ENCODE measurements around the gene TMPO. TPM values are rescaled to one million over a fixed set of nuclear protein-coding genes. Genes with fewer than 3 reads are reported as not detected.
"Not testable (repeated sequence)": the region's sequence is repeated elsewhere in the genome, so short reads cannot be mapped to it uniquely, and the experiment has no call there.

Gene TMPO
- total RNA-seq, 1 experiment from 2014 or later: 163 TPM

DNA sequence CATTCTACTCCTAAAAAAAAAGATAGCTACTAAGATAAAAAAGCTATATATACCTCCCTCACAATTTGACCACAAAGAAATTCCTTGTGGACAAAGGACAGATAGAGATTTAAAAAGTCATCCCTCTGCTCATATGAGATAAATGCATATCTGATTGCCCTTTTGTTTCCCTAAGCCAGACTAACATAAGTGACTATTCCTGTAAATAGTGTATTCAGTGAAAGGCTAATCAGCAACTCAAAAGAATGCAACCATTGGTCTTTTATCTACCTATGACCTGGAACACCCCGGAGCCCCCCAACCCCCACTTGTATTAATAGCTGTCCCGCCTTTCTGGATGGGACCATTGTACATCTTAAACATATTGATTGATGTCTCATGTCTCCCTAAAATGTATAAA is 6.3 kb upstream of the TMPO start:
- no peak for DNase-seq (ENCODE audit: low read depth)

- DNase-seq (ENCODE audit: low read depth): not testable (repeated sequence)
These were observed 3.6 kb upstream of the TMPO start for GRCh38 chr12:98511806-98512205.

DNA sequence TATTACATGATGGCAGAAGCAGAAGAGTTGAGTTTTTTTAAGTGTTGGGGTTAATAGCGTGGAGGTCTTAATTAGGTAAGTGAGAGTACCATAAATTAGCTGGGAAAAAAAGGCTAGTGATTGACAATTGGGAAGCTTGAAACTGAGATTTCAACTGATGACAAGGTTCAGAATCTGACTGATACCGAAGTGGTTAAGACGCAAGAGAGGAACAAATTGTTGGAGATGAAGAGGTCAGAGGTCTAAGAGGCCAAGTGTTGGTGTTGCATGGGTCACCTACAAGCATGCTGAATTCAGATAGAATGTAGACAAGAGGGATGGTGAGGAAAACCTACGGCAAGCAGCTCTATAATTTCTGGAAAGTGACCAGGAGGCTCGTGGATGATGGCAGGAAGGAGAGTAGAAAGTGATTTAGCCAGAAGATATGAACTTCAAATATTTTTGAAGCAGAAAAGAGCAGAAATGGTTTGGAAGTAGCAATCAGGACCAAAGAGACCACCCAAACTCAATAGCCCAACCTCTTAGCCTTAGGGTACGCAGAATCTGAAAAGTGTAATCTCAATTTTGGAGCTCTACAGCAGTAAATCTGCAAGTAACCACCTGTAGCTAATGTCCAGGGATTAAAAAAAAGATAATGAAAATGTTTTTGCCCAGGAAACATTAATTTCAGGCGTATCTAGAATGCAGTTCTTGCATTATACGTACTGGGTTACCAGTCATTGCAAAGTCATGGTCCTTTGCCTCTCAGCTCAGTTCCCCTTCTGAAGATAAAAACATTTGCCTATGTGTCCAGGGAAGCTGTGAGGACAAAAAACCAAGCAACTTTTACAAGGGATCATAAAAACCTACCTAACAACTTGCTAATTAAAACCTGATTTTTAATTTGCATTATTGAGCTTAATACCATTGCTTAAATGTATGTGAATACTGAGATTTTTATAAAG is 1.7 kb upstream of the TMPO start:
- no peak for DNase-seq (ENCODE audit: low read depth)

GRCh38 chr12:98514982-98515286 is 456 bp upstream of the TMPO start:
- DNase-seq (ENCODE audit: low read depth): no peak

DNA sequence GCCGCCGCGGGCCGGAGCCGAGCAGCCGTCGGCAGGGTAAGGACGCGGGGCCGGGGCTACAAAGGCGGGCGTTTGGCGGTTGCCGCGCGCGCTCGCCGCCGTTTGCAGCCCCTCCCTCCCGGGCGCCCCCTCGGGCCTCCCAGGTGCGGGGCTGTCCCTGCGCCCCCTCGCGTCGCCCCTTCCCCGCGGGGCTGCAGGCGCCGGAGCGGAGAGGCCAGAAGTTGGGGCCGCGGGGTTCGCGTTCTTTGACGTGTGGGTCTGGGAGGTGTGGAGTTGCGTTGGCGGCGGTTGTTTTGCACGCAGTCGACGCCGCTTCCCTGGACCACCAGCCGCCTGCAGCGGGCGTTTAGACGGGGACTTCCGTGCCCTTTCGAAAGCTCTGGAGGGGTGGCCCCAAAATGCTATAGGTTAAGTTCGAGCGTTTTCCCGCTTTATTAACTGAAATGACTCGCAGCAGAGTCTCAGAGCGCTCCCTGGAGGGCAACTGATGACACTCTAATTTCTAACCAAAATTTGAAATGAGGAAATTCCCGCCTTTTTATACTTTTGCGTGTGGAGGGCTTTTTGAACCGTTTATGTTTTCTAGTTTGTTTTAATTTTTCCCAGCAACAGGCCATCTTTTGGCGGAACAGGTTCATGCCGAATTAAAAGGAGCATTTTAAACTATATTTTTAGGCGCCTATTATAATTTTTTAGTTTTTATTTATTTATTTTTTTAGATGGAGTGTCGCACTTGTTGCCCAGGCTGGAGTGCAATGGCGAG is 902 bp downstream of the TMPO start:
- peak; percentile 88 for DNase-seq (ENCODE audit: low read depth)

- DNase-seq (ENCODE audit: low read depth): no peak
These were observed 4.0 kb downstream of the TMPO start for GRCh38 chr12:98519257-98519907.

DNA sequence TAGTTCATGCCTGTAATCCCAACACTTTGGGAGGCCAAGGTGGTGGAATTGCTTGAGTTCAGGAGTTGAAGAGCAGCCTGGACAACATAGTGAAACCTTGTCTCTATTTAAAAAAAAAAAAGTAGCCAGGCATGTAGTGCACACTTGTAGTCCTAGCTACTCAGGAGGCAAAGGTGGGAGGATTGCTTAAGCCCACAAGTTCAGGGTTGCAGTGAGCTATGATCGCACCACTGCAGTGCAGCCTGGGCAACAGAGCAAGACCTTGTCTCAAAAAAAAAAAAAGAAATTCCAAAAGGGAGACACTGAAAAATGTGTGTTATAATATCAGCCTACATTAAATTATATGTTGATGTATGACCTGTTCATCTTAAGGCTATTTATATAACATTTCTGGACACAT is 14.7 kb downstream of the TMPO start:
- no peak for DNase-seq (ENCODE audit: low read depth)

DNA sequence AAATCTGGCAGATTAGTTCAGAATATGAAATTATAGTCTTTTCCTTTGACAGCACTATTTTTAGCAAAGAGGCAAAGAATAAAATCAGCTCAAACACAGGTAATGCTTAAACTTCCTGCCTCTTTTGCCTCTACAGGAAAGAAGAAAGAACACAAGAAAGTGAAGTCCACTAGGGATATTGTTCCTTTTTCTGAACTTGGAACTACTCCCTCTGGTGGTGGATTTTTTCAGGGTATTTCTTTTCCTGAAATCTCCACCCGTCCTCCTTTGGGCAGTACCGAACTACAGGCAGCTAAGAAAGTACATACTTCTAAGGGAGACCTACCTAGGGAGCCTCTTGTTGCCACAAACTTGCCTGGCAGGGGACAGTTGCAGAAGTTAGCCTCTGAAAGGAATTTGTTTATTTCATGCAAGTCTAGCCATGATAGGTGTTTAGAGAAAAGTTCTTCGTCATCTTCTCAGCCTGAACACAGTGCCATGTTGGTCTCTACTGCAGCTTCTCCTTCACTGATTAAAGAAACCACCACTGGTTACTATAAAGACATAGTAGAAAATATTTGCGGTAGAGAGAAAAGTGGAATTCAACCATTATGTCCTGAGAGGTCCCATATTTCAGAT is 17.4 kb downstream of the TMPO start:
- DNase-seq (ENCODE audit: low read depth): peak; percentile 45

DNA sequence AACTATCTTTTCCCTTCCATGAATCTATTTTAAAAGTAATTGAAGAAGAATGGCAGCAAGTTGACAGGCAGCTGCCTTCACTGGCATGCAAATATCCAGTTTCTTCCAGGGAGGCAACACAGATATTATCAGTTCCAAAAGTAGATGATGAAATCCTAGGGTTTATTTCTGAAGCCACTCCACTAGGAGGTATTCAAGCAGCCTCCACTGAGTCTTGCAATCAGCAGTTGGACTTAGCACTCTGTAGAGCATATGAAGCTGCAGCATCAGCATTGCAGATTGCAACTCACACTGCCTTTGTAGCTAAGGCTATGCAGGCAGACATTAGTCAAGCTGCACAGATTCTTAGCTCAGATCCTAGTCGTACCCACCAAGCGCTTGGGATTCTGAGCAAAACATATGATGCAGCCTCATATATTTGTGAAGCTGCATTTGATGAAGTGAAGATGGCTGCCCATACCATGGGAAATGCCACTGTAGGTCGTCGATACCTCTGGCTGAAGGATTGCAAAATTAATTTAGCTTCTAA is 18.4 kb downstream of the TMPO start:
- DNase-seq (ENCODE audit: low read depth): no peak

DNA sequence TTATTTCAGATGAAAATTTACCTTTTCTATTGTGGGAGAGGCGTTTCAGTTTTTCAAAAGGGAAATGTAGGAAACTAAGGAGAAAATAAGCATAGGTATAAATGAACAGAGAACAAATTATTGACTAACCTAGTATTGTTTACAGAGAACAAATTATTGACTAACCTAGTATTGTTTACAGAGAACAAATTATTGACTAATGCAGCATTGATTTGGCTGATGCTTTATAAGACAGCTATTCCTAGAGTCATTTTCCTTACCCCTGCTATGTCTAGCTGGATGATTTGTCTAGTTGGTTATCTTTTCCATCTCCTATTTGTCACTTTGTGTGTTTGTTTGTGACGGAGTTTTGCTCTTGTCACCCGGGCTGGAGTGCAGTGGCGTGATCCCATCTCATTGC is 22.6 kb downstream of the TMPO start:
- no peak for DNase-seq (ENCODE audit: low read depth)

- no peak for DNase-seq (ENCODE audit: low read depth)
These were observed 28.3 kb downstream of the TMPO start for GRCh38 chr12:98543701-98544100.

DNA sequence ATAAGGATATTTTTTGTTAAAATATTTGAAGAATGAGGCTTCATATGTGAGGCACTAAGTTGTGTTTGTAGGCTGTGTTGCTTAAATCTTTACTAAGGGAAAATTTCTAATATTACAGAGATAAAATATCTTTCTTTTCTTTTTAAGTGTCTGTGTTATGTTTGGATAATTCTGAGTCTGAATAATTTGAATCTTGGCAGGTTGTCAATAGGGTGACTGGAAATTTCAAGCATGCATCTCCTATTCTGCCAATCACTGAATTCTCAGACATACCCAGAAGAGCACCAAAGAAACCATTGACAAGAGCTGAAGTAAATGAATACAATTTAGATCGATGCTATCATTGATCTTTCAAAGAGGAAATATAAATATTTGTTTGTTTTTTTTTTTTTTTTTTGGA is 29.4 kb downstream of the TMPO start:
- DNase-seq (ENCODE audit: low read depth): no peak

DNA sequence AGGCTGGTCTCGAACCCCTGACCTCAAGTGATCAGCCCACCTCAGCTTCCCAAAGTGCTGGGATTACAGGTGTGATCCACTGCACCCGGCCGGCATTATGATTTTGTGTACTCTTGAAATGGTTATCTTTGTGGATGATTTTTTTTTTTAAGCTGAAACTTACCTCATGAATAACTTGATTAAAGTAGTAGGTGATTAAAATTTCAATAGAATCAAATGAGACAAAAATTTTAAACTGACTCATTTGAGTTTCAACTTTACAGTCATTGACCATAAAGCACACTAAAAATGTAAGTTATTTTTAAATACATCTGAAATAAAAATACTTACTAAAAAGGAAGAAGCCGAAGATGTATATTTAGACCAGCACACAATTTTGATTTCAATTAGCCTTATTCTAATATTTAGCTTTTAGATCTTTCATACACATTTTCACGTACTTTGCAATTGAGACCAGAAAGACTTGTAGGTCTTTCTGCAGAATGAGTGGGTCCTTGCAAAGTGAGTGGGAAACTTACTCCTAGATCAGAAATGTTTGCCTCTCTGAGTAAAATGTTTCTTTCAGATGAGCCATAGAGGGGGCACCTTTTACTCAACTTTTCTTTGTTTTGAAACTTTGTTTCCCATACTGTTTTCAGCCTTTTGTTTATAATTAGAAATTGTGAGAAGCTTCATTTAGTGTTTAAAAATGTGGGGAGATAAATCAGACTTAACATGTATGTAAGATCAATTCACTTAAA is 34.2 kb downstream of the TMPO start:
- DNase-seq (ENCODE audit: low read depth): no peak

GRCh38 chr12:98551787-98552186 is 36.4 kb downstream of the TMPO start:
- no peak for DNase-seq (ENCODE audit: low read depth)

GRCh38 chr12:98558097-98558496 is 42.7 kb downstream of the TMPO start:
- DNase-seq (ENCODE audit: low read depth): not testable (repeated sequence)

DNA sequence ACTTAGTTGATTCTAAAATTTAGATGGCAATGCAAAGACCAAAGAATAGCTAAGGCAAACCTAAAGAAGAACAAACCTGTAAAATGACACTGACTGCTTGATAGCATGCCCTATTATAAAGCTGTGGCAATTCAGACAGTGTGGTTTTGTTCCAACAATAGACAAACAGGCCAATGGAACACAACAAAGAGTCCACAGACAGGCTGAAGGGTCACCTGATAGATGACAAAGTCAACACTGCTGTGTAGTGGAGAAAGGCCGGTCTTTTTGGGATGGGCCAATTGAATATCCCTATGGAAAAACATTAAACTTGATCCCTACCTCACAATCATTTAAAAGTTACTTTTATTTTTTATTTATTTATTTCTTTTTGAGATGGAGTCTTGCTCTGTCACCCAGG is 44.3 kb downstream of the TMPO start:
- no peak for DNase-seq (ENCODE audit: low read depth)

- DNase-seq (ENCODE audit: low read depth): no peak
These were observed 46.5 kb downstream of the TMPO start for GRCh38 chr12:98561846-98562245.

GRCh38 chr12:98572010-98572409 is 56.6 kb downstream of the TMPO start:
- no peak for DNase-seq (ENCODE audit: low read depth)

DNA sequence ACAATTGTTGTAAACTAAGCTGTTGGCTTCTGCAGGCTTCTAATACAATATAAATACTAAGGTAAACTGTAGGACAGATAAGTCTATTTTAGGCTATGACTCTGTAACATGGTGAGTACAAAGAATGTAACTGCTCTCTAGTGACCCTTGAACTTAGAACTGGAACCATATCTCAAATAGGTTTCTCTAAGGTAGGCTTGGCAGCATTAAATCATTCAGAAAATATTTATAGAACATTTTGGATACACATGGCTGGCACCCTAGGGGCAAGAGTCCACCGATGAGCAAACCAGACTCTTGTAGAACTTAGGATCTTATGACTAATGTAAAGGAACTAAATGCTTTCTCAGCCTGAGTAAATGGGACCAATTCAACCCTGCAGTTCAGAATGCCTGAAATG is 58.7 kb downstream of the TMPO start:
- DNase-seq (ENCODE audit: low read depth): no peak

DNA sequence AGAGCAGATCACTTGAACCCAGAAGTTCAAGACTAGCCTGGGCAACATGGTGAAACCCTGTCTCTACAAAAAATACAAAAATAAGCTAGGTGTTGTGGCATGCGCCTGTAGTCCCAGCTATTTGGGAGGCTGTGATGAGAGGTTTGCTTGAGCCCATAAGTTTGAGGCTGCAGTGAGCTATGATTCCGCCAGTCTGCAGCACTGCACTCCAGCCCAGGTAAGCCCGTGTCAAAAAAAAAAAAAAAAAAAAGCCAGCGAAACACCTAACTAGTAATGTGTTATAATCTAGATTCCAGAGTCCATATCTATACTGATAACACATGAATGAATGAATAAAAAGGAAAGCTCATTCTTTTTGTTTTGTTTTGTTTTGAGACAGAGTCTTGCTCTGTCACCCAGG is 59.6 kb downstream of the TMPO start:
- no peak for DNase-seq (ENCODE audit: low read depth)

- DNase-seq (ENCODE audit: low read depth): not testable (repeated sequence)
These were observed 61.4 kb downstream of the TMPO start for GRCh38 chr12:98576795-98577194.

Data from RPMI7951 (cell line).